Activated effector memory CD4-positive, alpha-beta T cell treated with Interleukin-2 at 50 U/mL for 16 hours (primary cell): Measurements from ENCODE around the gene TAL1.
"Not testable (repeated sequence)": the region's sequence is repeated elsewhere in the genome, so short reads cannot be mapped to it uniquely, and the experiment has no call there.

Experiments
- DNase-seq: peaks from one replicate; pipeline ENCODE4 v3.0.0-alpha.2; 2020

TAL1 gene

DNA sequence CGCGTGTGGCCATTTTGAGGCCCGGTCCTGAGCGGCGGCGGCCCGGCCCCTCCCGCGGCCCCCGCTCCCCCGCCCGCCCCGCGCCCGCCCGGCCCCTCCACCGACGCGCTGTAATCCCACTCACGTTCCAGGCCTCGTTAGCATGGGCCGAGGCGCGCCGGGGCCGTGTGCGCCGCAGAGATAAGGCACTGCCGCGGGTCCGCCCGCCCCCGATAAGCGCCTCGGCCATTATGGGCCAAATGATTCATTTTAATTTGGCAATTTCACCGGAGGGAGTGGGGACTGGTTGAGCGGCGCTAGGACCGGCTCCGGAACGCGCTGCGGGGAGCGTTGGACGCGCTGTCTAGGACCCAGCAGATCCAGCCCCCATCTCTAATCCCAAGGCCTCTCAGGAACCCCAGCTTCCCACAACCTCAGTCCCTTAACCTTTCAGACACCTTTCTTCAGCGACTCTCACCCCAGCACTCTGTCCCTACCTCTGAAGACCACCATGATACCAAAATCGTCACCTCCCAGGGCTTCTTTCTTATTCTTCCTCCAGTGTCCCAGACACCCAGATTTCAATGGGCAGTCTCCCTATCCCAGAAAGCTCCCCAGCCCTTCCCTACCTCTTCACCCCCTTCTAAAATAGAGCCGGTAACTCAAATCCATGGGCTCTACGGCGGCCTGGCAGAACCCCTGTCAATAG, at the start of gene TAL1:
TAL1 (minus strand) TSS at position 39 of the 688 bp plus-strand sequence. CDS start 6,337 bp downstream, outside the sequence.
- no peak for DNase-seq

DNA sequence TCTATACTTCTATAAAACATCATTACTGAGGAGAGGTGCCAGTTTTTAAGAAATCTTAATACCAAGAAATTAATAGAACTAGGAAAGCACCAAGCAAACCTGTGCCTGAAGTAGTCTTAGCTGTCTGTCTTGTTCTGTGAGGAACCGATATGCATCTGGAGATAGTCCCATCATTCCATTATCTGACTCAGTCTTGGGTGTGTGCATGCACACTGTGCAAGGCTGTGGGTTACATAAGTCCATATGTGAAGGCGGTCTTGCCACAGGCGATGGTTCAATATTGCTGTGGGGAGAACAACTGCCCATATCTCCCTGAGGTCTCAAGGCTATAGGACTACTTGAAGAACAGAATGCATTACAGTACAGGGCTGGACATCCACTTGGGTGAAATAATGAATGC, 48.1 kb upstream of the TAL1 start:
- no peak for DNase-seq

DNA sequence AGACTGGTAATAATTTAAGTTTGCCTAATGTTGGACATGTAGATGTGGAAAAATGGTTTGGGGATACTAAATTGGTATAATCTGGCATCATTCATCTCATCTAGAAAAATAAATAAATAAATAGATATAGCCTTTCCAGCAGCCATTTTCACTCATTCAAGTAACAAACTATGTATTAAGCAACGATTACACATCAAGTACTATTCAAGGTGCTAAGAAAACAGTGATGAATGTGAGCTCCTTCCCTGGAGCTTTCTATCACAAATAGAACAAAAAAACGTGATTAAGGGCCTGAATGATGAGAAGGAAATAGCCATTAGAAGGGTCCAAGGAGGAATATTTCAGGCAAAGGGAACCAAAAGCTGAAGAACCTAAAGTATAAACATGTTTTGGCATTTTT, 44.8 kb upstream of the TAL1 start:
- no peak for DNase-seq

DNA sequence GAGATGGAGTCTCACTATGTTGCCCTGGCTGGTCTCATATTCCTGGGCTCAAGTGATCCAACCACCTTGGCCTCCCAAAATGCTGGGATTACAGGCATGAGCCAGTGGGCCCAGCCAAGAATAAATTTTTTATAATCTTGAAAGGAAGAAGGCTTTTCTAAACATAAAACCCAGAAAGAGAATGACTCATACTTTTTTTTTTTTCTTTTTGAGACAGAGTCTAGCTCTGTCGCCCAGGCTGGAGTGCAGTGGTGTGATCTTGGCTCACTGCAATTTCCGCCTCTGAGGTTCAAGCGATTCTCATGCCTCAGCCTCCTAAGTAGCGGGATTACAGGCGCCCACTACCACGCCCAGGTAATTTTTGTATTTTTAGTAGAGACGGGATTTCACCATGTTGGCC, 43.8 kb upstream of the TAL1 start:
- DNase-seq, result not testable (repeated sequence)

DNA sequence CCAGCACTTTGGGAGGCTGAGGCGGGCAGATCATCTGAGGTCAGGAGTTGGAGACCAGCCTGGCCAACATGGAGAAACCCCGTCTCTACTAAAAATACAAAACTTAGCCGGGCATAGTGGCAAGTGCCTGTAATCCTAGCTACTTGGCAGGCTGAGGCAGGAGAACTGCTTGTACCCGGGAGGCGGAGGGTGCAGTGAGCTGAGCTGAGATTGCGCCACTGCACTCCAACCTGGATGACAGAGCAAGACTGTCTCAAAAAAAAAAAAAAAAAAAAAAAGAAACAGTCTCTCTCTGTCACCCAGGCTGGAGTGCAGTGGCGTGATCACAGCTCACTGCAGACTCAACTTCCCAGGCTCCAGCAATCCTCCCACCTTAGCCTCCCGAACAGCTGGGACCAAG, 33.5 kb upstream of the TAL1 start:
- not testable (repeated sequence) for DNase-seq

DNA sequence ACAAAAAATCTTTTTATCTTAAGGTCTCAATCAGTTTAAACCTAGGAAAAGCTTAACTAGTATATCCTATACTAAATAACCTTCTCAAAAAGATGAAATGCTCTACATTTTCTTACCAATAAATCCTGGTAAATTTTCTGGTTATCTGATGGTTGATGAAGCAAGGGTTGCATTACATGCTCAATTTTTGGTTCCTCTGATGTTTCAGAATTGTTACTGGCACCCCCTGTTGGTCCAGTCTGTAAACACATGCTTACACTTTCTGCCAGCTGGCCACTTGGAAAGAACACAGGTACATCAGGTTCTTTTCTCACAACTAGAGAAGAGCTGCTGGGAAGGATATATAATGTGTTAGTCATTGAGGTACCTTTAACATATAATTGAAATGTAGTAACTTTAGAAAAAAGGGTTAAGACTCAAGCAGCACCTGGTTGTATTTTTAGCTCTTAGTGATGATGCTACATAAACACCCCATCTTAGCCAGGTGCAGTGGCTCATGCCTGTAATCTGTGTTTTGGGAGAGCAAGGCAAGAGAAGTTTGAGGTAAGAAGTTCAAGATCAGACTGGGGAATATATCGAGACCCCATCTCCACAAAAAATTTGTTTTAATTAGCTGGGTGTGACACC, 30.9 kb upstream of the TAL1 start:
- DNase-seq, result peak; percentile 9

DNA sequence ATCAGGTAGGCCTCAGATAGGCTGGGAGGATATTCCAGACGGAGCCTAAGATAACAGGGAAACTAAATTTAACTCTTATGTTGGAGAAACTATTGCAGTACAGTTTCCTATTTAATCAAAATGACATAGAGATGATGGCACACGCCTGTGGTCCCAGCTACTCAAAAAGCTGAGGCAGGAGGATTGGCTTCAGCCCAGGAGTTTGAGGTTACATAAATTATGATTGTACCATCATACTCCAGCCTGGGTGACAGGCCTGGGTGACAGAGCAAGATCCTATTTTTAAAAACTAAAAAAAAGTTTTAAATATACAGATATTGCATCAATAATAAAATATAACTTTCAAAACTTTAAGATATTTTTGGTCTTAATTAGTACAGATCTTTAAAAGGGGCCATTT, 25.2 kb upstream of the TAL1 start:
- no peak for DNase-seq

DNA sequence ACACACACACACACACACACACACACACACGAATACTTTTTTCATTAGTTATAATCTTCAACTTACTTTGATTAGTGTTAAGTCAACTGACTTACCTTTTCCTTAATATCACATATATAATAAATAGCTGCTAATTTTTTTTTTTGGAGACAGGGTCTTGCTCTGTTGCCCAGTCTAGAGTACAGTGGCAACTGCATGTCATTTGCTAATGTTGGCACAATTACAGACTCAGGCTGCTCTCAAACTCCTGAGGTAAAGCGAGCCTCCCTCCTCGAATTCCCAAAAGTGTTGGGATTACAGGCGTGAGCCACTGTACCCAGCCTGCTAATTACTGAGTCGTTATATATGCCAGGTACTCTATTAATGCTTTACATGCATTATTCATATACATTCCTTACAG, 20.8 kb upstream of the TAL1 start:
- DNase-seq, result no peak

DNA sequence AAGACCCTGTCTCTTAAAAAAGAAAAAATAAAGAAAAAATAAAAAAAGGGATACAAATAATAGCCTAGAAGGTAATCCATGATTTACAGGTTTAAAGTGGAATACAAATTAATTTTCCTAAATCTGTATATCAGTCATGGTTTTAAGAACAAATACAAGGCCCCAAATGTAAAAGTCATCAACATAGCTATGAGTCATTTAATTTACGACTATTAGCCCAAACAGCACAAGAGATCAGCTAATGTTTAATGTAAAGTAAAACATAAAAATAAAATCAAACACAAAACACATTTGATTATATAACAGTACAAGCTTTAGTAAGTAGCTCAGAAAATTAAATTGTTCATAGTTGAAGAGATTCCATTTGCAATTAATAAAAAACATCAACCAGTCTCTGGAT, 20.3 kb upstream of the TAL1 start:
- DNase-seq, result no peak

DNA sequence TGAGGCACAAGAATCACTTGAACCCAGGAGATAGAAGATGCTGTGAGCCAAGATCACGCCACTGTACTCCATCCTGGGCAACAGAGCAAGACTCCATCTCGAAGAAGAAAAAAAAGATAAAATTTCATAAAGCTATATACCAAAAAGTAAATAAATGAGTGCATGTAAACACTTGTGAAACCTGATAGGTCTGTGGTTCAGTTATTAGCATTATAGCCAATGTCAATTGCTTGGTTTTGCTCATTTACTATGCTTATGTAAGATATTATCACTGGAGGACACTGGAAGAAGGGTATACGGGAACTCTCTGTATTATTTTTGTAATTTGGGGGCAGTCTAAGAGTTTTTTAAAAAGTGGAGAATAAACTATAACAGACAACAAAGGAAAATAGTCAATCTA, 17.7 kb upstream of the TAL1 start:
- DNase-seq, result no peak

DNA sequence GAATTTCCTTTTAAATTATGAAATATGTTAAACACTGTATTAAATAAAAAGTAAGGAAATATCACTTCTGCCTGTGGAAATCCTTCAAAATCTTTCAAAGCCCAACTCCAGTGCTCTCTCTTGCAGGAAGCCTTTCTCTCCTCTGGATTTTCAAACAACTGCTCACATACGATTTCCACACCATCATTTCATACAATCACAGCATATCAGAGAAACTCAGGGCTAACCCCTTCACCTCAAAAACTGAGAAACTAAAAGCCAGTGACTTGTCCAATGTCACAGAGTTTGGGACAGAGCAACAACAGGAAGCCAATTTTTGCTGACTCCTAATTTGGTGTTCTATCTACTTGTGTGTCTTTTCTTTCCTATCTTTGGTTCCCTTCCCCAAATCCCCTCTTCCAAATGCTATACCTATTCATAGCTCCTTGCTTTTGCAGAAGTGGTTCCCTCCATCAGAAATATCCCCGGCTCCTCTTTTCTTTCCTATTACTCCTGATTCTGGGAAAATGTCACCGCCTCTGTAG, 12.4 kb upstream of the TAL1 start:
- DNase-seq, result no peak

DNA sequence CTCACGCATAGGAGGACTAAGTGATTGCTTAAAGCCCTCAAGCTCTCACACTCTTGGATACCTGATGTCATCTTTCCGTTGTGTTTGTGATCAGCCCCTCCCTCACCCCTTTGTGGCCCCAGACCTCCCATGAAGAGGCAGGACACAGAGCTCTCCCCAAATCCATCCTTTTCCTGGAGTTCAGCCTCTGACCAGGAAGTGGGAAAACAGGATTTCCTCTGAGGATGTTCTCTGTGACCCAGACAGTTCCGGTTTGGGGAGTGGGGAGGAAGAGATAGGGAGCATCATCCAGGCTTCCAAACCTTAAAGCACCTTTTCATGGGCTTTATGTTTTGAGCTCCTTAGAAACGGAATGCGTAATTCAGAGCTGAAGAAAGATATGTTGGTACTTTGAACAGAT, 11.9 kb upstream of the TAL1 start:
- no peak for DNase-seq

DNA sequence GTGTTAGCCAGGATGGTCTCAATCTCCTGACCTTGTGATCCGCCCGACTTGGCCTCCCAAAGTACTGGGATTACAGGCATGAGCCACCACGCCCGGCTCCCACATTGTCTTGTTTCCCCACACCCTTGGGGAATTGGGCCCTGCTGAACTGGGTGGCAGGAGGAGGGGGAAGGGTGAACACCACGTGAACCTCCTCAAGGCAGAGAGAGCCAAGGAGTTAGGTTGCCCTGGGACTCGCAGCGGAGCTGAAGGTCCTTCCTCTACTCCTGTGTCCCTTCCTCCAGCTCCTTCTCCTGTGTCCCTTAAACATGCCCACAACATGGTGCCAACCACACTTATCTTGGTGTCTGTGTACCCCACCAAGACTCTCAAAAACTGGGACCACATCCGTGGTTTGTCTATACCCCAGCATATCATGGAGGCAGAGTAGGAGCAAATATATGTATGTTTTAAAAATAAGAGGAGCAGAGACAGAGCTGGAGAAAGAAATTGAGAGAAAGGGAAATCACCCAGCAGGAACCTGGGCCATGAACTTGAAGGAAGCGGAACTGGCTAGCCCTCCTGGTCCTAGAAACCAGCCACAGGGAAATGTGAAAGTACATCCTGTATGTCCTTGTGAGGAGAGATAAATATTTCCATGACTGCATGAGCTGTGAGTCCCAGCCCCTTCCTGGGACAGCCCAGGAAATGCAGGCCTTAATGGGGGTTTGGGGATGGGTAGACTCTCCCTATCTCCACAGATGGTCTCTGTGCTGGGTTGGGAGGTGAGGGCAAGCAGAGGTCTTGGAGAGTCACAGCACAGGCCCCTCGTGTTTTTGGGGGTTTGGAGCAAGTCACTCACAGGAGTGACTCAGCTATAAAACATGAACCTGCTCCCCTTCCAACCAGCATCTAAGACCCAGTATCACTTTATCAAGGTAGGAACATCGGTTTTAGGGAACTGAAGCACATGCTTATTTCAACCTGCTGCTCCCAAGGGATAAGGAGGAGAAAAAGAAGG, 9.4 kb upstream of the TAL1 start:
- DNase-seq, result no peak

DNA sequence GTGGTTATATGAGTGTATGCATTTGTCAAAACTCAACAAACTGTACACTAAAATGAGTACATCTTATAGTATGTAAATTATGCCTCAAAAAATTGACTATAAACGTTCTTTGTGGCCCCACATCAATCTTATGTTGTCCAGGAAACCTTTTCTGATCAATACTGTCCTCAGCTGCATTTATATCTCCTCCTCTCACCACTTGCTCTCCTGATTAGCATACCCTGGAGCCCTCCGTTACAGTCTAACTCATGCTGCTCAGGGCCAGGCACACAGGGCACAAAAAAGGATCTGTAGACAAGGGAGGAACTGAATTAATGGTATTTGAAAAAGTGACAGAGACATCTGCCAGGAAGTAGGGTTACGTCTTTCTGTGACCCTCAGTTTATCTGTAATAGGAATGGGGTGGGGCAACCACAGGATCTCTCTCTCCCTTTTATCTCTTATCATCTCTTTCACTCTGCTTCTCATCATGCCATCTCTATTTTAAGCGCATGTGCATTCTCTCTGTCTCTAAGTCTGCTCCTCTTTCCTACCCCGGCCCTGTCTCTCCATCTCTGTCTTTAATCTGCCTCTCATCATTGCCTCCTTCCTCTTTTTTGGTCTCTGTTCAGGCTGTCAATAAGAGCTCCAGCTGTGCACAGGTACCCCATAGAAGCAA, 7.0 kb upstream of the TAL1 start:
- DNase-seq, result no peak

DNA sequence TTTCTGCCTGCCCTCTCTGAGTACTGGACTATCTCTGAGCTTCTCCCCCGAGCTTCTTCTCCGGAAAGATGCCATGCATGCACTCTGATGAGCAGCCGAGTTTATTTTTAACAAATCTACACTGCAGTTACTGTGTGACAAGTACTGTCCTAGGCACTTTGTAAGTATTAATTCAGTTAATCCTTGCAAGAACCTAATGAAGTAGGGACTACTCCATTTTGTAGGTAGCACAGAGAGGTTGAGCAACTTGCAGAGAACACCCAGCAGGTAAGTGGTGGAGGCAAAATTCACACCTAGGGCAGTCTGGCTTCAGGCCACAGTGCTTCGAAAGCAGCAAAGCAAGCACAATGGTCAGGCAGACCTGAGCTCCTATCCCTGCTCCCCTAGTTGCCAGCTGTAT, 3.8 kb upstream of the TAL1 start:
- DNase-seq, result no peak

DNA sequence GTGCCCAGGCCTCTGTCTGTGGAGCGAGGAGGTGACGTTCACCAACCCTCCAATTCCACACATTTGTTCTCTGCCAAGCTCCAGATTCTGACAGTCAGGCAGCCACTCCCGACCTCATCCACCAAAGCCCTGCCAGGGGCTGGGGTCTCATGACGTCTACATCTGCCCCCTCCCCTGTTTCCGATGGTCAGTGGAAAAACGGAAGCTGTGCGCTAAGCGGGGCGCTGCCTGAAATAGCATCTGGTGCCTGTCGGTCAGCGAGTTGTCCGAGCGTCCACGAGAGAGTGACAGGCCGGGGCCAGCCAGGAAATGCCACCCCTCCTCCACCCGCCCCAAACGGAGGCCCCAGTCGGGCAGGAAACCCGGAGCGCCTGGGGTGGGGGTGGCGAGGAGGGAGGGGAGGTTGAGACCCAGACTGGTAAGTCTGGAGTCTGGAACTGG, 3.2 kb upstream of the TAL1 start:
- no peak for DNase-seq

DNA sequence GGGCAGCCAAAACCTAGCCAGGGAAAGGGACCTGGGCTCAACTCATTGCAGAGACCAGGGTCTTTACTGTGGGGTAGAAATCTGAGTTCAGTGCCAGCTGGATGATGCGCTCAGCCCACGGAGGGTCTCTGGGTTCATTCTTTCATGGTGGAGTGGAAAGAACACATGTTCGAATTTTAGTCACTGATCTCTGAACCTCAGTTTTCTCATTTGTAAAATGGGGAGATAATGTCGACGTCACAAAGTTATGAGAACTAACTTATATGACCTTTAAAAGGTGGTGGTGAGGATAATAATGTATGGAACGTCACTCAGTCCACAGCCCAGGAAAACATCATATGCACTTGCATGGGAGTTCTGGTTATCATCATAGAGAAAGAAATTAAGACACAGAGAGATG, 1.2 kb upstream of the TAL1 start:
- no peak for DNase-seq

DNA sequence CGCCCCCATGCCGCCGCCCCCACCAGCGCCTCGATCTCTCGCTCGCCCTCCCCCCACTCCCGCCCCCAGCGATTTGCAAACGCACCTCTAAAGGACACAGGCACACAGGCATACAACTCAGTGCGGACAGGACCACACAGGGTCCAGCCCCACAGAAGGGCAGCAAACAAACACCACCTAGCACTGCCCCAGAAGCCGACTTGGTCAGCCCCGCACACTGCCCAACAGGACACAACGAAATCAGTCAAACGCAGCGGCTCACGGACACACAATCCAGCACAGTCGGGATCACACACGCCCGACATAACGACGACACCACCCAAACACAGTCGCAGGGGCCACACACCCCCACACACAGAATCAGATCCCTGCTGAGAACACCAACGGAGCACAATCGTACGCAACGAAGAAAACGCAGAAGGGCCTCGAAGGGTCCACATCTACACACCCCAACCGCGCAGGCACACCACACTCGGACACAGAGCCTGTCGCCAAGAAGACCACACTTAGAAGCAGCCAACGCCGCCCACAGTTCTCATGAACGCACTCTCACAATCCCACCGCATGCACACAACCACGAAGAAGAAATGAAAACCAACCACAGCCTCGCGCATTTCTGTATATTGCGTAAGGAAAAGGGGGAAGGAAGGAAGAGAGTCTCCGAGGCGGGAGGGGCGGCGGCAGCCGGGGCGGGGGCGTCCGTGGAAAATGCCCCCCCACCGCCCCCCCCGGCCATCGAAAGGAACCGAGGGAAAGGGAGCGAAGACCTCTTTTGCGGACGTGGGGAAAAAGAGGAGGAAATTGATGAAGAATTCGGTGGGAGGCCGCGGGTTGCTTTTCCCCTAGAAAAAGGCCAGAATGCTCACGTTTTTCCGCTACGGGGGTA, 481 bp downstream of the TAL1 start:
- DNase-seq, result no peak

DNA sequence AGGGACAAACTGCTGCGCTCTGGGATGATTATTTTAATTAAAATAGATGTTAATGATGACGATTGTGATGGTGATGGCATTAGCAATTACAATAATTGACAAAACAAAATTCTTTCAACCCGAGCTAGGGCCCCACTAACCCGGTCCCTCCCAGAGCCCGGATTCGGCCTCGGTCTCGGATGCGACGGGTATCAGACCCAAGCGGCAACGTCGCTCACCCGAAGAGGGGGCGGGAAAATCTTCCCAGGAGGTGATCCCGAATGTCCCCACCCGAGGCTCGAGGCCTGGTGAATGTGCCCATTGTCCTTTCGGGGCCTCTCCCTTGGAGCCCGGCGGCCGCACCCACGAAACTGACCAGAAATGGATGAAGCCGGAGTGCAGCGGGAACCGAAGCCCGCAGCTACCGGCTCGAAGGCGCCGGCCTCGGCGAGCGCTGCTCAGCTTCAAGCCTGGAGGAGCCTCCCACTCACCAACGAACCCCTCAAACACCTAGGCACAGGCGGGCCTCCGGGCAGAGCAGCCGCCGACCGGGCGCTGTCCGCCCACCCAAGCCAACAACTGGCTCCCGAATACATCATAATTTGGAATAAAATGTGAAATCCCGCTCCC, 1.2 kb downstream of the TAL1 start:
- no peak for DNase-seq

DNA sequence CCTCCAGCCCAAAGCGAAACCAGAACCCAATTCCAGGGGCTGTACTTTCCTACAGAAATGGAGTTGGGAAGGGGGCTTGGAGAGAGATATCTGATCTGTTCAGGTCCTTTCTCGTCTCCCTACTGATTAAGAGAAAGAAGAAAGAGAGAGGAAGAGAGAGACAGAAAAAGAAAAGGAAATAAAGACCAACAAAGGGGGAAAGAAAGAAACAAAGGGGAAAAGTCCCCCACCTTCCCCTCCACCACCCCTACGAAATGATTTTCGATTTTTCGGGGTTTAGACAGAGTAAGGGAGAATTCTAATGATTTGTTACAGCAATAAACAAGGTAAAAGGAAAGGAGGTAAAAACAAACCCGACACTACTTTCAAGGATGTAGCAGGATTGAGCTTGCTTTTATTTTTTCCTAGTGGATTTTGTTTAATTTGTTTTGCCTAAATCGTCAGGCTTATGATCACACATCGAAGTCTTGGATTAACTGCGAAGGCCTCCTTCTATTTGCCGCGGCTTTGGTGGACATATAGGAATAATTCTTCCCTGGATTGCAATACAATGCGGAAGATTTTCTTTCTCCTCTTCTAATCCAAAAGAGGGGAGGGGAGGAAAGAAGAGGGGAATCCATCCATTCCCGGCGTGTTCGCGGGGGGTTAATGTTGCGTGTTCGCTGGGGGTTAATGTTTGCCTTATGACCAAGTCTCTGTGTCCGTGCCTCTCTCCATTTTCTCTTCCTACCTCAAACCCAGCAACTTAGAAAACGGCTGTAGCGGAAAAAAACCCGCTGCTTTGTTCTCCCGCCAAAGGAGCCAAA, 1.9 kb downstream of the TAL1 start:
- DNase-seq, result no peak
